HEK293 (cell line): ENCODE results near the gene ZNF555.
"Not testable (repeated sequence)": the region's sequence is repeated elsewhere in the genome, so short reads cannot be mapped to it uniquely, and the experiment has no call there.

ENCODE experiments used
- CTCF ChIA-PET: fragments of 350-600 bp; formaldehyde crosslinking; extraction: SDS; loops from one replicate; lab custom pipeline; 2021; ENCODE audit warnings: antibody characterized with exemption; lab: Yijun Ruan, JAX
- POLR2A ChIA-PET: fragments of 300-600 bp; formaldehyde crosslinking; extraction: SDS; loops from one replicate; lab custom pipeline; 2020; ENCODE audit warnings: antibody characterized with exemption, inconsistent platforms; lab: Yijun Ruan, JAX
- H3K27ac ChIP-seq: fragments of 200-500 bp; sonication (Bioruptor generic); 2 replicates; pipeline ENCODE4 v1.5.1; 2014; ENCODE audit warnings: low read depth, low read length, control low read depth, inconsistent platforms; ENCODE audit errors: extremely low read depth
- H3K36me3 ChIP-seq, 2 experiments: fragments of 200-500 bp in 1 of 2; sonication (Bioruptor generic) in 1 of 2; 1 replicate in 1 of 2; 2 replicates in 1 of 2; pipeline ENCODE4 v1.5.1; 2014 to 2017; ENCODE audit warnings: inconsistent platforms in 2 of 2, low read length in 2 of 2; ENCODE audit not compliant: control insufficient read depth in 2 of 2, insufficient read depth in 1 of 2
- H3K4me1 ChIP-seq: fragments of 200-500 bp; sonication (Bioruptor generic); 2 replicates; pipeline ENCODE4 v1.5.1; 2014; ENCODE audit warnings: mild to moderate bottlenecking, low read length, inconsistent platforms; ENCODE audit not compliant: control insufficient read depth, insufficient read depth
- H3K4me3 ChIP-seq: 2 replicates; pipeline ENCODE4 v1.5.1; 2011; ENCODE audit warnings: low read depth, mild to moderate bottlenecking, control low read depth, low read length, moderate library complexity
- H3K9me3 ChIP-seq: fragments of 200-500 bp; sonication (Bioruptor generic); 2 replicates; pipeline ENCODE4 v1.5.1; 2014; ENCODE audit warnings: low read depth, low read length, inconsistent platforms; ENCODE audit not compliant: control insufficient read depth, insufficient read depth
- HIC1 ChIP-seq: fragments of 450-650 bp; formaldehyde crosslinking; IDR thresholded peaks from 2 replicates; pipeline ENCODE4 v1.5.1; 2016; ENCODE audit warnings: missing biosample characterization, missing genetic modification characterization
- HOXA7 ChIP-seq: sonication (generic); formaldehyde crosslinking; IDR thresholded peaks from 2 replicates; pipeline ENCODE4 v1.8.1; 2022; ENCODE audit warnings: missing genetic modification reagents, borderline replicate concordance
- IKZF3 ChIP-seq: fragments of 450-650 bp; IDR thresholded peaks from 2 replicates; pipeline ENCODE4 v1.5.0; 2018; ENCODE audit warnings: missing biosample characterization, mild to moderate bottlenecking, missing genetic modification characterization, moderate library complexity
- KLF1 ChIP-seq: fragments of 450-650 bp; formaldehyde crosslinking; IDR thresholded peaks from 2 replicates; pipeline ENCODE4 v1.5.1; 2016; ENCODE audit warnings: missing biosample characterization, missing genetic modification characterization
- PRDM2 ChIP-seq: fragments of 450-650 bp; formaldehyde crosslinking; IDR thresholded peaks from 2 replicates; pipeline ENCODE4 v1.5.1; 2016; ENCODE audit warnings: missing biosample characterization, missing genetic modification characterization, borderline replicate concordance
- ZNF2 ChIP-seq: fragments of 450-650 bp; formaldehyde crosslinking; IDR thresholded peaks from 2 replicates; pipeline ENCODE4 v1.5.1; 2016; ENCODE audit warnings: missing biosample characterization, missing genetic modification characterization
- ZNF23 ChIP-seq: fragments of 450-650 bp; formaldehyde crosslinking; IDR thresholded peaks from 2 replicates; pipeline ENCODE4 v1.5.1; 2016; ENCODE audit warnings: missing biosample characterization, missing genetic modification characterization, borderline replicate concordance
- ZNF311 ChIP-seq: fragments of 450-650 bp; formaldehyde crosslinking; IDR thresholded peaks from 2 replicates; pipeline ENCODE4 v1.5.1; 2017; ENCODE audit warnings: missing biosample characterization, missing genetic modification characterization, borderline replicate concordance
- ZNF366 ChIP-seq: fragments of 450-650 bp; formaldehyde crosslinking; conservative IDR thresholded peaks from 2 replicates; pipeline ENCODE4 v1.5.1; 2016; ENCODE audit warnings: missing biosample characterization, missing genetic modification characterization
- ZNF488 ChIP-seq: fragments of 450-650 bp; formaldehyde crosslinking; IDR thresholded peaks from 2 replicates; pipeline ENCODE4 v1.5.1; 2016; ENCODE audit warnings: missing biosample characterization, missing genetic modification characterization
- ZNF600 ChIP-seq: fragments of 450-650 bp; formaldehyde crosslinking; IDR thresholded peaks from 2 replicates; pipeline ENCODE4 v1.5.1; 2016; ENCODE audit warnings: missing biosample characterization, missing genetic modification characterization
- ZNF660 ChIP-seq: fragments of 450-650 bp; IDR thresholded peaks from 2 replicates; pipeline ENCODE4 v1.5.1; 2018; ENCODE audit warnings: missing biosample characterization, mild to moderate bottlenecking, missing genetic modification characterization
- ZNF707 ChIP-seq: fragments of 450-650 bp; formaldehyde crosslinking; IDR thresholded peaks from 2 replicates; pipeline ENCODE4 v1.5.1; 2016; ENCODE audit warnings: missing biosample characterization, missing genetic modification characterization
- ZNF747 ChIP-seq: fragments of 450-650 bp; formaldehyde crosslinking; IDR thresholded peaks from 2 replicates; pipeline ENCODE4 v1.5.1; 2016; ENCODE audit warnings: missing biosample characterization, missing genetic modification characterization
- ZNF768 ChIP-seq: fragments of 450-650 bp; formaldehyde crosslinking; IDR thresholded peaks from 2 replicates; pipeline ENCODE4 v1.5.1; 2018; ENCODE audit warnings: missing biosample characterization, mild to moderate bottlenecking, missing genetic modification characterization
- ZNF837 ChIP-seq: fragments of 450-650 bp; formaldehyde crosslinking; IDR thresholded peaks from 2 replicates; pipeline ENCODE4 v1.5.1; 2016; ENCODE audit warnings: missing biosample characterization, missing genetic modification characterization
- ZNF843 ChIP-seq: fragments of 450-650 bp; formaldehyde crosslinking; IDR thresholded peaks from 2 replicates; pipeline ENCODE4 v1.5.1; 2016; ENCODE audit warnings: missing biosample characterization, missing genetic modification characterization
- ZSCAN23 ChIP-seq: fragments of 450-650 bp; formaldehyde crosslinking; IDR thresholded peaks from 2 replicates; pipeline ENCODE4 v1.5.1; 2016; ENCODE audit warnings: missing biosample characterization, missing genetic modification characterization
- ZSCAN5A ChIP-seq: fragments of 450-650 bp; formaldehyde crosslinking; IDR thresholded peaks from 2 replicates; pipeline ENCODE4 v1.5.1; 2016; ENCODE audit warnings: missing biosample characterization, missing genetic modification characterization

Gene ZNF555

GRCh38 chr19:2816641-2817040, 24.6 kb upstream of the ZNF555 start:
- Histone ChIP-seq H3K36me3 (peaks cover 0 to 29% of the 10 kb centered on the region in 2 experiments; a peak in 2 of 3 replicates), H3K4me3 (no peak overlapping the region), H3K27ac (peak overlapping the region; percentile 24; the same call in 1 of the 2 replicates), H3K9me3 (no peaks in the 10 kb centered on the region), H3K4me1 (no peaks in the 10 kb centered on the region)
- ChIA-PET POLR2A (no interaction called here), CTCF (no interaction called here)
- no peak for TF ChIP-seq HOXA7
- no peak for TF ChIP-seq ZSCAN5A (tag by site-specific recombination)
- TF ChIP-seq IKZF3 (tag by site-specific recombination), result 0 out of 2 replicates have a peak, but pooled peaks have one; percentile 15
- TF ChIP-seq ZNF837 (tag by site-specific recombination), result no peak
- no peak for TF ChIP-seq ZSCAN23 (tag by site-specific recombination)
- peak; percentile 17; the same call in 1 of the 2 replicates for TF ChIP-seq ZNF600 (tag by site-specific recombination)
- no peak for TF ChIP-seq ZNF2 (tag by site-specific recombination)
- TF ChIP-seq, all 188 proteins: peak for 2

- H3K9me3 ChIP-seq, H3K4me1 ChIP-seq, CTCF ChIA-PET, POLR2A ChIA-PET, H3K27ac ChIP-seq, H3K4me3 ChIP-seq: not testable (repeated sequence)
- peaks cover 0 to 22% of the 10 kb centered on the region in 2 experiments; a peak in 2 of 3 replicates for H3K36me3 ChIP-seq
- TF ChIP-seq HIC1 (tag by site-specific recombination) (0 out of 2 replicates have a peak, but pooled peaks have one; percentile 18), ZNF366 (tag by site-specific recombination) (peak; percentile 59)
Observed at GRCh38 chr19:2817237-2817829, 23.9 kb upstream of the ZNF555 start.

- POLR2A ChIA-PET, result interaction anchor here (1.0 to 1.2 kb wide), 3 partner anchors 22 to 131 kb away, joined by 3 to 5 read pairs (median 3); partner anchors contain the start of genes ZNF555 and ZNF57
- peak within 1 kb of the TSS; percentile 43; the same call in 1 of the 2 replicates for H3K27ac ChIP-seq
- peak within 1 kb of the TSS; percentile 69 for H3K4me3 ChIP-seq
- no peaks in the 10 kb centered on the region for H3K9me3 ChIP-seq
- CTCF ChIA-PET, result interaction anchor here (0.5 to 1.5 kb wide), 14 partner anchors 13 to 1459 kb away, joined by 3 to 7 read pairs (median 4); partner anchors contain the start of genes SGTA and THOP1
- peaks cover 0 to 21% of the 10 kb centered on the region in 2 experiments; a peak in 2 of 3 replicates for H3K36me3 ChIP-seq
- no peaks in the 10 kb centered on the region for H3K4me1 ChIP-seq
- TF ChIP-seq KLF1 (tag by site-specific recombination) (no peak), ZNF660 (tag by site-specific recombination) (peak; percentile 85), ZNF600 (tag by site-specific recombination) (0 out of 2 replicates have a peak, but pooled peaks have one; percentile 9), PRDM2 (tag by site-specific recombination) (no peak), ZNF843 (0 out of 2 replicates have a peak, but pooled peaks have one; percentile 44), ZNF488 (tag by site-specific recombination) (no peak), ZNF23 (tag by site-specific recombination) (no peak), ZNF707 (tag by site-specific recombination) (no peak), ZNF768 (tag by site-specific recombination) (no peak), ZNF311 (tag by site-specific recombination) (no peak), ZNF747 (tag by site-specific recombination) (no peak)
Observed at GRCh38 chr19:2819540-2820111, 21.6 kb upstream of the ZNF555 start, which contains the start of gene ZNF554. Gene ZNF554 (plus strand): TSS chr19:2819868. CDS start chr19:2820072, 204 bp downstream.
